ENCODE measurements around the gene ORM2.

GRCh38 chr9:114355821-114356220, 26.2 kb downstream of the ORM2 start:
- TF ChIP-seq YY1 (IDR thresholded peaks at IDR 0.05; ENCODE audit: insufficient read depth, insufficient read length) (no peak), ZNF274 (IDR thresholded peaks at IDR 0.05; ENCODE audit: low read depth, low read length) (no peak)
